H1 (cell line): ENCODE measurements around the gene KIF5C. TPM values are rescaled to one million over a fixed set of nuclear protein-coding genes. Genes with fewer than 3 reads are reported as not detected.
A peak's percentile ranks its signal among the peaks of the same experiment; 100 is the strongest.

Experiments
- CBX5 ChIP-seq: fragments of 300-800, 300-1000 bp; sonication (generic); IDR thresholded peaks from 2 replicates; pipeline ENCODE4 v1.7.1; 2016; ENCODE audit warnings: antibody characterized with exemption, low read length, low read depth
- RAD21 ChIP-seq, 2 experiments: IDR thresholded peaks in 1 of 2; conservative IDR thresholded peaks in 1 of 2; 2 replicates each; pipeline ENCODE4 v1.6.1; 2011; ENCODE audit warnings: low read depth in 2 of 2, low read length in 2 of 2, improper control_type of control experiment in 1 of 2, inconsistent platforms in 1 of 2, mild to moderate bottlenecking in 1 of 2, moderate library complexity in 1 of 2
- USF2 ChIP-seq: IDR thresholded peaks from 2 replicates; pipeline ENCODE4 v1.6.1; 2011; ENCODE audit warnings: low read length, improper control_type of control experiment
- polyA plus RNA-seq, 7 experiments: library from polyadenylated mRNA; depleted of rRNA in 3 of 7; stranded (reverse) in 5 of 7; unstranded in 2 of 7; fragments of >200 nt in 5 of 7; fragments of 200-250 nt in 2 of 7; gene quantifications; 1 replicate in 5 of 7; 2 replicates in 1 of 7; 4 replicates in 1 of 7; pipeline versions ENCODE4 v1.2.1 to v1.2.3, GENCODE V29; 2011 to 2013; ENCODE audit warnings: missing spikeins in 2 of 7, mixed read lengths in 2 of 7
- total RNA-seq: library from RNA; stranded (reverse); fragmentation: NEBNext Ultra II Directional; extraction: Animal tissue kit (Norgen Biotek cat#: 25700); gene quantifications from 2 replicates; pipeline ENCODE4 v1.2.1, GENCODE V29; 2021
- TF ChIP-seq, protein P1 (sequence below), 3 experiments: IDR thresholded peaks; 1 replicate in 2 of 3; 2 replicates in 1 of 3; pipeline versions ENCODE4 v1.5.1 to v1.6.1; 2011; ENCODE audit warnings: low read length in 3 of 3, mild to moderate bottlenecking in 3 of 3, inconsistent platforms in 2 of 3, low read depth in 1 of 3, moderate library complexity in 1 of 3; ENCODE audit not compliant: insufficient read depth in 1 of 3; ENCODE audit errors: control extremely low read depth in 1 of 3

Gene KIF5C
- total and polyA plus RNA-seq, 2 of the 8 experiments (the other 6 are each of a cell fraction or from before 2014, with no cell fraction given): 16.3 to 66.4 TPM

- TF ChIP-seq, protein P1, sequence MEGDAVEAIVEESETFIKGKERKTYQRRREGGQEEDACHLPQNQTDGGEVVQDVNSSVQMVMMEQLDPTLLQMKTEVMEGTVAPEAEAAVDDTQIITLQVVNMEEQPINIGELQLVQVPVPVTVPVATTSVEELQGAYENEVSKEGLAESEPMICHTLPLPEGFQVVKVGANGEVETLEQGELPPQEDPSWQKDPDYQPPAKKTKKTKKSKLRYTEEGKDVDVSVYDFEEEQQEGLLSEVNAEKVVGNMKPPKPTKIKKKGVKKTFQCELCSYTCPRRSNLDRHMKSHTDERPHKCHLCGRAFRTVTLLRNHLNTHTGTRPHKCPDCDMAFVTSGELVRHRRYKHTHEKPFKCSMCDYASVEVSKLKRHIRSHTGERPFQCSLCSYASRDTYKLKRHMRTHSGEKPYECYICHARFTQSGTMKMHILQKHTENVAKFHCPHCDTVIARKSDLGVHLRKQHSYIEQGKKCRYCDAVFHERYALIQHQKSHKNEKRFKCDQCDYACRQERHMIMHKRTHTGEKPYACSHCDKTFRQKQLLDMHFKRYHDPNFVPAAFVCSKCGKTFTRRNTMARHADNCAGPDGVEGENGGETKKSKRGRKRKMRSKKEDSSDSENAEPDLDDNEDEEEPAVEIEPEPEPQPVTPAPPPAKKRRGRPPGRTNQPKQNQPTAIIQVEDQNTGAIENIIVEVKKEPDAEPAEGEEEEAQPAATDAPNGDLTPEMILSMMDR (IDR thresholded peaks at IDR 0.05; ENCODE audit: control extremely low read depth in 1 of 3, insufficient read depth in 1 of 3, low read depth in 1 of 3, low read length in 3 of 3): peak; percentile 77 to 95 (median 90)
- TF ChIP-seq USF2: peak; percentile 76
- no peak for TF ChIP-seq CBX5
- peak; percentile 80 to 82 for TF ChIP-seq RAD21 (IDR thresholded peaks at IDR 0.05 in 1 of 2, conservative IDR thresholded peaks at IDR 0.05 in 1 of 2; ENCODE audit: low read depth in 2 of 2, low read length in 2 of 2)
Measured at GRCh38 chr2:149040451-149040850, 165.4 kb downstream of the KIF5C start (continued).
